Measurements from ENCODE around the gene INTS6. TPM values are rescaled to one million over a fixed set of nuclear protein-coding genes. Genes with fewer than 3 reads are reported as not detected.

Gene INTS6
- total and polyA plus RNA-seq, 2 of the 4 experiments (the other 2 are of a cell fraction), result 12.9 to 42.3 TPM

DNA sequence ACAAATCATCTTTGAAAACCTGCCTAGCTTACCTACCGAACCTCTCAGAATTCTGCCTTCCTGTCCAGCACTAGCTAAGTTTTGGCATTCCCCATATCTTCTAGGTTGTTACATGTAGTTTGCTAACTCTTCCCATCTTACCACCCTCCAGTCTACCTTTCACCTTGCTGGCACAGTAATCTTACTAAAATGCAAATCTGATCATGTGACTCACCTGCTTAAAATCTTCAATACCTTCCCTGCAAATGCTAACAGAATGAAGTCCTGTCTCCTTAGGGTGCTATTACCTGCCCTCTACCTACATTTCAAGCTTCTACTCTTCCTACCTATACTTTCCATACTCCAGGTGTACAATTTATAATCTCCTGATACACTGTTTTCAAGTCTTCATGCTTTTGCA is 30.4 kb downstream of the INTS6 start:
- Histone ChIP-seq H2BK20ac (ENCODE audit: low read depth, low read length) (no peak overlapping the region), H3K18ac (ENCODE audit: low read depth, low read length) (no peak overlapping the region), H3K9me3 (ENCODE audit: control insufficient read depth, insufficient read depth, low read length) (no peaks in the 10 kb centered on the region), H2BK120ac (ENCODE audit: low read depth, low read length) (no peak overlapping the region), H3K4ac (ENCODE audit: low read depth, low read length) (no peak overlapping the region), H3K4me3 (ENCODE audit: insufficient read depth, low read depth, low read length) (no peak overlapping the region), H2AK9ac (replicated peaks; ENCODE audit: low read depth, low read length, poor library complexity) (no peak overlapping the region), H2BK15ac (ENCODE audit: low read depth, low read length) (no peak overlapping the region), H3K9me1 (ENCODE audit: insufficient read depth, low read length) (peaks cover 7% of the 10 kb centered on the region), H3K79me1 (ENCODE audit: low read depth in 1 of 2, low read length in 2 of 2) (peaks cover 21 to 53% of the 10 kb centered on the region in 2 experiments), H4K5ac (ENCODE audit: low read depth, low read length) (no peak overlapping the region), H3K36me3 (ENCODE audit: control insufficient read depth, insufficient read depth, low read length) (peaks cover 6% of the 10 kb centered on the region), H4K8ac (ENCODE audit: low read depth in 2 of 2, low read length in 2 of 2) (no peak overlapping the region), H3K4me1 (ENCODE audit: control insufficient read depth, insufficient read depth, low read length) (peaks cover 2% of the 10 kb centered on the region), H3K27me3 (ENCODE audit: control insufficient read depth, insufficient read depth, low read length) (no peaks in the 10 kb centered on the region), H4K20me1 (ENCODE audit: insufficient read depth, low read length) (peaks cover 56% of the 10 kb centered on the region; the same call in 1 of the 2 replicates), H3K56ac (ENCODE audit: extremely low read depth, insufficient read depth, low read length) (no peak overlapping the region), H3K27ac (ENCODE audit: insufficient read depth, low read length) (no peak overlapping the region), H4K91ac (ENCODE audit: insufficient read depth, low read depth, low read length) (no peak overlapping the region), H2BK5ac (ENCODE audit: low read depth, low read length, poor library complexity, severe bottlenecking) (no peak overlapping the region), H3K14ac (replicated peaks; ENCODE audit: low read depth, low read length) (no peak overlapping the region), H2AFZ (replicated peaks; ENCODE audit: low read length, poor library complexity) (no peak overlapping the region), H3K9ac (ENCODE audit: low read depth, low read length) (no peak overlapping the region), H3K23ac (ENCODE audit: low read depth, low read length) (no peak overlapping the region), H3K4me2 (ENCODE audit: low read depth, low read length) (no peak overlapping the region), H2AK5ac (ENCODE audit: low read depth, low read length) (no peak overlapping the region)
- no peak for ATAC-seq (ENCODE audit: low read depth)
- ChIA-PET CTCF (interaction anchor here (0.5 to 0.9 kb wide), 2 partner anchors 375 to 1049 kb away, joined by 3 to 4 read pairs; no protein-coding TSS in a partner anchor), POLR2A (ENCODE audit: unreplicated experiment) (no interaction called here)
- WGBS, 2 experiments (ENCODE audit: extremely low coverage in 2 of 2, insufficient read length in 1 of 2), result no CpG with 5 or more reads among the region's 1 CpG
- no peak for TF ChIP-seq RFX5 (IDR thresholded peaks at IDR 0.05; ENCODE audit: low read depth, low read length)
- no peak for TF ChIP-seq FOS (IDR thresholded peaks at IDR 0.05; ENCODE audit: low read depth, low read length)
- TF ChIP-seq, protein P1, sequence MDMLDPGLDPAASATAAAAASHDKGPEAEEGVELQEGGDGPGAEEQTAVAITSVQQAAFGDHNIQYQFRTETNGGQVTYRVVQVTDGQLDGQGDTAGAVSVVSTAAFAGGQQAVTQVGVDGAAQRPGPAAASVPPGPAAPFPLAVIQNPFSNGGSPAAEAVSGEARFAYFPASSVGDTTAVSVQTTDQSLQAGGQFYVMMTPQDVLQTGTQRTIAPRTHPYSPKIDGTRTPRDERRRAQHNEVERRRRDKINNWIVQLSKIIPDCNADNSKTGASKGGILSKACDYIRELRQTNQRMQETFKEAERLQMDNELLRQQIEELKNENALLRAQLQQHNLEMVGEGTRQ (IDR thresholded peaks at IDR 0.05; ENCODE audit: low read depth, low read length), result no peak
- no peak for TF ChIP-seq MAFK (IDR thresholded peaks at IDR 0.05; ENCODE audit: low read depth, low read length)
- no peak for TF ChIP-seq CHD1 (IDR thresholded peaks at IDR 0.05; ENCODE audit: low read depth, low read length)
- TF ChIP-seq MAZ (IDR thresholded peaks at IDR 0.05; ENCODE audit: borderline replicate concordance, low read depth, low read length), result no peak
- TF ChIP-seq RCOR1 (IDR thresholded peaks at IDR 0.05; ENCODE audit: insufficient replicate concordance, low read length), result no peak
- TF ChIP-seq SMC3 (IDR thresholded peaks at IDR 0.05; ENCODE audit: low read depth, low read length), result no peak
- TF ChIP-seq BHLHE40 (IDR thresholded peaks at IDR 0.05; ENCODE audit: low read depth, low read length), result no peak
- no peak for TF ChIP-seq MXI1 (IDR thresholded peaks at IDR 0.05; ENCODE audit: borderline replicate concordance, low read depth, low read length)
- TF ChIP-seq, protein P2, sequence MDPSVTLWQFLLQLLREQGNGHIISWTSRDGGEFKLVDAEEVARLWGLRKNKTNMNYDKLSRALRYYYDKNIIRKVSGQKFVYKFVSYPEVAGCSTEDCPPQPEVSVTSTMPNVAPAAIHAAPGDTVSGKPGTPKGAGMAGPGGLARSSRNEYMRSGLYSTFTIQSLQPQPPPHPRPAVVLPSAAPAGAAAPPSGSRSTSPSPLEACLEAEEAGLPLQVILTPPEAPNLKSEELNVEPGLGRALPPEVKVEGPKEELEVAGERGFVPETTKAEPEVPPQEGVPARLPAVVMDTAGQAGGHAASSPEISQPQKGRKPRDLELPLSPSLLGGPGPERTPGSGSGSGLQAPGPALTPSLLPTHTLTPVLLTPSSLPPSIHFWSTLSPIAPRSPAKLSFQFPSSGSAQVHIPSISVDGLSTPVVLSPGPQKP (IDR thresholded peaks at IDR 0.05; ENCODE audit: borderline replicate concordance, low read depth, low read length), result no peak
- no peak for TF ChIP-seq NFE2L2 (IDR thresholded peaks at IDR 0.05; ENCODE audit: low read depth, low read length)
- no peak for TF ChIP-seq RAD21 (IDR thresholded peaks at IDR 0.05; ENCODE audit: low read length)
- TF ChIP-seq CEBPB (IDR thresholded peaks at IDR 0.05; ENCODE audit: low read depth, low read length), result no peak
- no peak for TF ChIP-seq POLR2A (IDR thresholded peaks at IDR 0.05; ENCODE audit: low read depth, low read length)
- TF ChIP-seq, protein P3, sequence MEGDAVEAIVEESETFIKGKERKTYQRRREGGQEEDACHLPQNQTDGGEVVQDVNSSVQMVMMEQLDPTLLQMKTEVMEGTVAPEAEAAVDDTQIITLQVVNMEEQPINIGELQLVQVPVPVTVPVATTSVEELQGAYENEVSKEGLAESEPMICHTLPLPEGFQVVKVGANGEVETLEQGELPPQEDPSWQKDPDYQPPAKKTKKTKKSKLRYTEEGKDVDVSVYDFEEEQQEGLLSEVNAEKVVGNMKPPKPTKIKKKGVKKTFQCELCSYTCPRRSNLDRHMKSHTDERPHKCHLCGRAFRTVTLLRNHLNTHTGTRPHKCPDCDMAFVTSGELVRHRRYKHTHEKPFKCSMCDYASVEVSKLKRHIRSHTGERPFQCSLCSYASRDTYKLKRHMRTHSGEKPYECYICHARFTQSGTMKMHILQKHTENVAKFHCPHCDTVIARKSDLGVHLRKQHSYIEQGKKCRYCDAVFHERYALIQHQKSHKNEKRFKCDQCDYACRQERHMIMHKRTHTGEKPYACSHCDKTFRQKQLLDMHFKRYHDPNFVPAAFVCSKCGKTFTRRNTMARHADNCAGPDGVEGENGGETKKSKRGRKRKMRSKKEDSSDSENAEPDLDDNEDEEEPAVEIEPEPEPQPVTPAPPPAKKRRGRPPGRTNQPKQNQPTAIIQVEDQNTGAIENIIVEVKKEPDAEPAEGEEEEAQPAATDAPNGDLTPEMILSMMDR (conservative IDR thresholded peaks at IDR 0.05; ENCODE audit: low read depth, low read length), result no peak
- DNase-seq, result no peak
- intact Hi-C loops (cut with micrococcal nuclease) (no loop called here), in situ Hi-C loops (cut with MboI; ENCODE audit: low sequenced_read_pairs) (loop anchor here (25.0 kb wide), 1 partner anchor 715 kb away; the partner anchor contains the start of gene NEK5), dilution Hi-C loops (cut with HindIII; ENCODE audit: low sequenced_read_pairs, unreplicated experiment) (no loop called here)
- BruUV-seq (replicated peaks), result no TSS peak
